DOHH2 (cell line): ENCODE data around the gene CFAP92.

Source experiments
- CTCF ChIP-seq: fragments of 200-600 bp; sonication (generic); IDR thresholded peaks from one replicate; pipeline ENCODE4 v1.5.1; 2014; ENCODE audit warnings: antibody characterized with exemption, mild to moderate bottlenecking, low read depth, low read length; ENCODE audit not compliant: poor library complexity, severe bottlenecking
- EZH2phosphoT487 ChIP-seq: fragments of 200-600 bp; sonication (generic); IDR thresholded peaks from 2 replicates; pipeline ENCODE4 v1.6.1; 2017; ENCODE audit warnings: borderline replicate concordance, mild to moderate bottlenecking, antibody characterized with exemption, low read length, moderate library complexity, mixed read lengths

DNA sequence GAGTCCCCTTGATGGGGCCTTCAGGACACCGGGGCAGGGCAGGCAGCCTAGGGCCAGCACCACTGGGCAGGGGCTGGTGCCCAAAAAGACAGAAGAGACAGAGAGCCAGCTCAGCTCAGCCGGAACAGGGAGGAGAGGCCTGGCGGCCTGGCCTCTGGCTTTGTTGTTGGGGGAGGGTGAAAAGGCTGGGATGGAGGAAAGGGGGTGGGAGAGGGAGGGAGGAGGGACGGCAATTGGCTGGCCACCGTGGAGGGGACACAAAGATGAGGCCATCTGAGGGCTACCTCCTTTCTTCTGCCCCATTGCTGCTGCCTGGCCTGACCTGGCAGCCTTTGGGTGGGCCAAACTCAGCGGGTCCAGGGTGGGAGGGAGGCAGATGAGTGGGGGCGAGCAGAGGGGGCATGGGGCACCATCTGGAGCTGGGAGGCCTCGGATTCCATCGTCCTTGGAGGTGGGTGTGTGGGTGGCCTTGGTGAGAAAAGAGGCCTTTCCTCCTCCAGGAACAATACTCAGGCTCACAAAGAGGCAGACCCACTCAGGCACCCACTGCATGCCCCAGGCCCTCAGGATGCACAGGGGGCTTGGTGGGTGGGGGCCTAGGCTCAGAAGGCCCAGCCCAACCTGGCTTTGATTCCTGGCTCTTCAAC lies 16.6 kb upstream of the CFAP92 start:
- TF ChIP-seq CTCF = no peak
- no peak for TF ChIP-seq EZH2phosphoT487
